ENCODE results near the gene DCBLD2. TPM values are rescaled to one million over a fixed set of nuclear protein-coding genes. Genes with fewer than 3 reads are reported as not detected.

Gene DCBLD2
- total RNA-seq, 3 donors from 2014 or later = 9.6 to 34.8 (median 17.5) TPM

DNA sequence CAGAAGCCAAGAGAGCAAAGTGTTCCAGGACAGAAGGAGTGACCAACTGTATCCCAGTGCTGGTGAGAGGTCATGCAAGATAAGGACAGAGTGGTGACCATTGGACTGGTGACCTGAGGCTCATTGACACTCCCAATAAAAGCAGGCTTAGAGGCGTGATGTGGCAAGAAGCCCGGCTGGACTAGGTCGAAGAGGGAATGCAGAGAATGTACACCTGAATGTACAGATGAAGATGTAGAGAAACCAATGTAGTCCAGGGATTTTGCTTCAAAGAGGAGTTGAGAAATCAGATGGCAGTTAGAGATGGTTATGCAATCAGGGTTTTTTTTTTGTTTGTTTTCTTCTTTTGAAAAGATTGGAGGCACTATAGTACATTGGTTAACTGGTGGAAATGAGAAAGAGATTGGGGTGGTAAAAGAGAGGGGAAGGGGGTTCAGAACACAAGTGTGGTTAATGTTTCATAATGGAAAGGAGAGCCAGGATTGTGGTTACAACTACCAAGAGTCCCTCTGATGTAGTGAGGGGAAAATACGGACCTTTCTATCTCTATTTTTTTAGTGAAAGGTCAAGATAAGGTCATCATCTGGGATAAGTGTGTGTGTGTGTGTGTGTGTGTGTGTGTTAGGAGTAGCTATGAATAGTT, 115.0 kb downstream of the DCBLD2 start:
- no peaks in the 10 kb centered on the region for H3K36me3 ChIP-seq (ENCODE audit: low read depth)
- no peak for DNase-seq
- H3K4me1 ChIP-seq (ENCODE audit: low read depth) = no peaks in the 10 kb centered on the region
- no peaks in the 10 kb centered on the region for H3K9me3 ChIP-seq
- intact Hi-C loops (cut with DNase I, micrococcal nuclease) = no loop called here
- TF ChIP-seq, protein P1, sequence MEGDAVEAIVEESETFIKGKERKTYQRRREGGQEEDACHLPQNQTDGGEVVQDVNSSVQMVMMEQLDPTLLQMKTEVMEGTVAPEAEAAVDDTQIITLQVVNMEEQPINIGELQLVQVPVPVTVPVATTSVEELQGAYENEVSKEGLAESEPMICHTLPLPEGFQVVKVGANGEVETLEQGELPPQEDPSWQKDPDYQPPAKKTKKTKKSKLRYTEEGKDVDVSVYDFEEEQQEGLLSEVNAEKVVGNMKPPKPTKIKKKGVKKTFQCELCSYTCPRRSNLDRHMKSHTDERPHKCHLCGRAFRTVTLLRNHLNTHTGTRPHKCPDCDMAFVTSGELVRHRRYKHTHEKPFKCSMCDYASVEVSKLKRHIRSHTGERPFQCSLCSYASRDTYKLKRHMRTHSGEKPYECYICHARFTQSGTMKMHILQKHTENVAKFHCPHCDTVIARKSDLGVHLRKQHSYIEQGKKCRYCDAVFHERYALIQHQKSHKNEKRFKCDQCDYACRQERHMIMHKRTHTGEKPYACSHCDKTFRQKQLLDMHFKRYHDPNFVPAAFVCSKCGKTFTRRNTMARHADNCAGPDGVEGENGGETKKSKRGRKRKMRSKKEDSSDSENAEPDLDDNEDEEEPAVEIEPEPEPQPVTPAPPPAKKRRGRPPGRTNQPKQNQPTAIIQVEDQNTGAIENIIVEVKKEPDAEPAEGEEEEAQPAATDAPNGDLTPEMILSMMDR (IDR thresholded peaks at IDR 0.05) = no peak
- no peak for ATAC-seq
- no peak overlapping the region for H3K4me3 ChIP-seq

DNA sequence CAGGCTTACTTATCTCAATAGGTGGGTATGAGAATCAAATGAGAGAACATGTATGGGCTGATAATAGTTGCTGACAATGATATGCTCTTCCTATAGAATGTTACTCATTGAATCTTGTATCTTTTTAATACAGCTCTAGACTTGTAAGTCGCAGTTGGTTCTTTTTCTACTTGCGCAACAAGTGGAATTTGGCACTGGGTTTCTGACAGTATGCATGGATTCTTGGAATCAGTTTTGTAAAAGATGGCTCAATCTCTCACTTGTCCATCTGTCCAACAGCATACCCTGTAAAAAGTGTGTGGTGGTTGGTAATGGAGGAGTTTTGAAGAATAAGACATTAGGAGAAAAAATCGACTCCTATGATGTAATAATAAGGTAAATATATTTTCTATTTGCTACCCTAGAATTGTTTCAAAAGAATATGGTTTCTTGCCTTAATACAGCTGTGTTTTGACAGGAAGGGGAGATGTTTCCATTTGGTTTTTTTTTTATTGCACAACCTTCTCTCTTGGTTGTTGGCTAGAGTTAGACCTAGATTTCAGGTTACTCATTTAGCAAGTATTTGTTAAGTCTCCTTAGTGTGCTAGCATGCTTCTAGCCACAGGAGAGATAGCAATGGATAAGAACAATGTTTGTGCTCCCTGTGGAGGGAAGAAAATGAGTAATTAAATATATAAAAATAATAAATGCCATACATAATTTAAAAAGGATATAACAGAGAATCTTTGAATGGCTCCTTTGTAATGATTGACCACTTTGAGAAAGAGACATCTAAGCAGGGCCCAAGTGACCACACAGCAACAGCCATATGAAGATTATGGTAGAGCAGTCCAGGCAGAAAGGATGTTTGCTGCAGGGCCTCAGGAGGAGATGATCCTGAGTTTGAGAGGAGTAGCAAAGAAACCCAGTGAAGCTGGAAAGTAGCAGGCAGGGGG, 116.6 kb downstream of the DCBLD2 start:
- Histone ChIP-seq H3K4me3 (no peak overlapping the region), H3K9me3 (no peaks in the 10 kb centered on the region), H3K36me3 (ENCODE audit: low read depth) (no peaks in the 10 kb centered on the region), H3K4me1 (ENCODE audit: low read depth) (no peaks in the 10 kb centered on the region)
- intact Hi-C loops (cut with DNase I, micrococcal nuclease) = no loop called here
- TF ChIP-seq, protein P1 (IDR thresholded peaks at IDR 0.05) = no peak
- DNase-seq = no peak
- no peak for ATAC-seq

DNA sequence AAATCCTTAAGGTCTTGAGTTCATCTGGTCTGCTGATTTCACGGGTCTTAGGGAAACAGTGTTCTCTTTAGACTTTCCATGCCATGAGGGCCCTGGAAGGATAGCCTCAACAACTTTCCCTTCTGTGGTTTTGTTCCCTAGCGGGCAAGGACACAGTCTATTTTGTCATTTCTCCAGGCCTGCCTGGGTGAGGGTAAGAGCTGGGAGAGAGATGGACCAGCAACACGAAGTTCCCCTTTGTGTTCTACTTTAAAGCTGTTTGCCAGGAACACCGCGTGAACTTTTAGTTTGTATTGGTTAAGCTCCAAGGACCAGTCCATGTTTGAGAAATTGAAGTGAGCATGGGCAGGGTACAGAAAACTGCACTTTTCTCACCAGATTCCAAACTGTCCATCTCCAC, 117.5 kb downstream of the DCBLD2 start:
- TF ChIP-seq, protein P1 (IDR thresholded peaks at IDR 0.05) = no peak
- Histone ChIP-seq H3K9me3 (no peaks in the 10 kb centered on the region), H3K4me3 (no peak overlapping the region), H3K36me3 (ENCODE audit: low read depth) (no peaks in the 10 kb centered on the region), H3K4me1 (ENCODE audit: low read depth) (no peaks in the 10 kb centered on the region)
- DNase-seq = no peak
- intact Hi-C loops (cut with DNase I, micrococcal nuclease) = no loop called here
- no peak for ATAC-seq

DNA sequence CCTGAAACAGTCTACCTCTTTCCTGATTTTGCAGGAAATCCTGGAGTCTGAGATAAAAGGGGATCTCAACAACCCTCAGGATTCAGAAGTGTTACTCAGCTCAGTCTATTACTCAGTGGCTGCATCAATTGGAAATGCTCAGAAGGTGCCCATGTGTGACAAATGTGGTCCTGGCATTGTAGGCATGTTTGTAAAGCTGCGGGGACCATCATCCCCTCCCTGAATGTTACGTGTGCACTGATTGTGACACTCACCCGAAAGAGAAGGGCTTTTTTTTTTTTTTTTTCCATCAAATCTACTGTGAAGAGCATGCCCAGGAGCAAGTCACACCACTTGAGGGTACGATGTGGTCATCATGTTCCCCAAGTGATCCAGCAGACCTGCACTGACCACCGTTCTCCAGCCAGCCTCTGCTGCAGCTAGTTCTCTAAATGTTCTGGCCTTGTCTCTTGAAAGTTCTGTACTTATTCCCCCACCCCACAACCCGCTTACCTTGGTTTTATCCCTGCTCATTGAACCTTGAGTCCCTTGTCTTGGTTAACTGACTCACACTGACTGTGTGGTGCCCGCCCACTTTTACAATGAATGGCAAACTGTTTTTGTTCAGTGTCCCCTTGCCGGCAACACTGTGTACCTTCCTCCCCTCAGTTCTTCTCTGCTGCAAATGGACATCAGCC, 118.5 kb downstream of the DCBLD2 start:
- ATAC-seq = no peak
- no peaks in the 10 kb centered on the region for H3K4me1 ChIP-seq (ENCODE audit: low read depth)
- no peak overlapping the region for H3K4me3 ChIP-seq
- H3K36me3 ChIP-seq (ENCODE audit: low read depth) = no peaks in the 10 kb centered on the region
- TF ChIP-seq, protein P1 (IDR thresholded peaks at IDR 0.05) = no peak
- H3K9me3 ChIP-seq = no peaks in the 10 kb centered on the region
- intact Hi-C loops (cut with DNase I, micrococcal nuclease) = no loop called here
- DNase-seq = no peak

DNA sequence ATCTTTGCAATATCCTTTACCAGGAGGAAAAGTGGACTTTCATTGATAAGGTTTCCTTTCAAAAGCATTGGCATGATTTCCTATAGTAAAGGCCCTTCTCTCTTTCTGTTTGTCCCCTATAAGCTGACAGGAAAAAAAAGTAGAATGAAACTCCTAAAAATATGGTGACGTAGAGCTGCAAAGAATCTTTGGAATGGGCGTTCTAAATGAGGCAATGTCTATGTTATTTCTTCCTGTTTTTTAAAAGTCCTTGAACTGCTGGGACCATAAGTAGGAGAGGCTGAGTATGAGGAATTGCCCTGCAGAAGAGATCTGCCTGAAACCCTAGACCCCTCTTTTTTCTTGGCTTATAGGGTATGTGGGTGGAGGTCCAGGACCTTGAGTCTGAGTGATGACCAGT, 121.2 kb downstream of the DCBLD2 start:
- Histone ChIP-seq H3K4me3 (no peak overlapping the region), H3K36me3 (ENCODE audit: low read depth) (no peaks in the 10 kb centered on the region)

More for the DNA sequence above, 121.2 kb downstream of the DCBLD2 start:
- DNase-seq (no peak), ATAC-seq (no peak)
- TF ChIP-seq, protein P1 (IDR thresholded peaks at IDR 0.05) = no peak
- H3K4me1 ChIP-seq (ENCODE audit: low read depth) = no peaks in the 10 kb centered on the region
- intact Hi-C loops (cut with DNase I, micrococcal nuclease) = no loop called here
- H3K9me3 ChIP-seq = no peaks in the 10 kb centered on the region

All from mucosa of descending colon (tissue), 3 donors.